ENCODE data around the gene CSE1L.

DNA sequence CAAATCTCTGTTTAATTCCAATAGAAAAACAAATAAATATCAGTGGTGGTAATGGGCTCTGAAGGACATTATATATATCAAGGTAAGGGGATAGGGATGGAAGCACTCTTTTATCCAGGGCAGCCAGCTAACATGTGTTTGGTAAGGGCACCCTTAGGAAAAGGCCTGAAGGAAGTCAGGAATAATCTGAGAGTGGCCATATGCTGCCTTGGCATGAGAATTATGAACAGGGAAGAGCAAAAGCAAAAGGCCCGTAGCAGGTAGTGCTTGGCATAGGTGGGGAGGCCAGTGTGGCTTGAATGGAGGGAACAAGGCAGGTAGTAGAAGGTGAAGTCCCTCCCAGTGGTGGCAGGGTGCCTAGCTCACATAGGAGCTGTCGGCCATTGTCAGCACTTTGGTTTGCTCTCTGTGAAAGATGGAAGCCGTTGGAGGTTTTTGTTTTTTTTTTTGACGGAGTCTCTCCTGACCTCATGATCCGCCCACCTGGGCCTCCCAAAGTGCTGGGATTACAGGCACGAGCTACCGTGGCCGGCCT is 39.6 kb upstream of the CSE1L start:
- TF ChIP-seq CTCF (IDR thresholded peaks at IDR 0.05): no peak
- no peak for TF ChIP-seq POLR2A (IDR thresholded peaks at IDR 0.05)
